ENCODE data around the gene CDH4. TPM values are rescaled to one million over a fixed set of nuclear protein-coding genes. Genes with fewer than 3 reads are reported as not detected.

Gene CDH4
- total and polyA plus RNA-seq, 9 donors, result 0.12 to 4.4 (median 0.36) TPM

DNA sequence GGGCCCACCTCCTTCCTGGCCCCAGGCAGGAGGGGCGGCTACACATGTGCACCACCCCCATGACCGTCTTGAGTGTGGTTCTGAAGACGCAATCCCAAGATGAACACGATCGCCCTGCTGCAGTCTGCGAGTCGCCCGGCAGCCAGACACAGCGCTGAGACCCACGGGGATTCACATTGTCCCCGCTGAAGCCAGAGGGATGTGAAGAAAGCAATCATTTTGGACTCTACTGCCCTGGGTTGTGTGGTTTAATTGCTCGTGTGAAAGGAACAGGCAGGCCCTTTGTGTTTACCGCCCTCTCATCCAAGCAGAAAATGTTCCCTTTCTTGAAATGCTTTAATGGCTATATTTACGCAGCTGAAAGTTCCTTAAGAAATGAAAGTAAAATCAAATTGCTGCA is 534.2 kb downstream of the CDH4 start:
- Histone ChIP-seq H3K9me3 (no peaks in the 10 kb centered on the region), H3K4me3 (no peak overlapping the region), H3K4me1 (ENCODE audit: insufficient read depth) (no peaks in the 10 kb centered on the region), H3K36me3 (no peaks in the 10 kb centered on the region), H3K27me3 (no peaks in the 10 kb centered on the region), H3K27ac (no peak overlapping the region)
- intact Hi-C loops (cut with DNase I), result no loop called here
- no peak for DNase-seq
- TF ChIP-seq POLR2A (IDR thresholded peaks at IDR 0.05) (no peak), EP300 (IDR thresholded peaks at IDR 0.05) (no peak), CTCF (IDR thresholded peaks at IDR 0.05) (no peak)
- 83 to 87% (median 85%) methylated on average over 14 of the region's 14 CpGs for WGBS, 3 donors

GRCh38 chr20:61788343-61788742 is 536.3 kb downstream of the CDH4 start:
- WGBS, 3 donors, result 14 to 20% (median 18%) methylated on average over 5 of the region's 5 CpGs

DNA sequence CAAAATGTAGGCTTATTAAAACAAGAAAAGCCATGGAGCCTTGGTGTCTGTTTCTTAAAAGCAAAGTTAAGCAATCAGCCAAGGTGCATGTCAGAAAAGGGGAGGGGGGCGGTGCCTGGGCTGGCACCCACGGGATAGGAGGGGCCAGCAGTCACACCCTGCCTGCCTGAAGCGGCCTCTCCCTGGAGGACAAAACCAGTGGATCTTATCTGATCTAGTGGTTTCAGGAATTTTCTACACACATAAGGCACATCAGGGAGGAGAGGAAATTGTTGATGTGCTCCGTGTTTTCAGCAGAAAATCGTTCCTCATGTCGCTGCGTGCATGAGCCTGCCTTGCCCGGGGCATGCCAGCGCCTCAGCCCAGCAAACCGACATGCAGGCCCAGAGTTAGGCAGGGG is 537.3 kb downstream of the CDH4 start:
- intact Hi-C loops (cut with DNase I), result no loop called here
- no peaks in the 10 kb centered on the region for H3K4me1 ChIP-seq (ENCODE audit: insufficient read depth)
- H3K27me3 ChIP-seq, result no peaks in the 10 kb centered on the region
- H3K27ac ChIP-seq, result no peak overlapping the region
- WGBS, 3 donors, result 79 to 83% (median 81%) methylated on average over 10 of the region's 10 CpGs
- H3K36me3 ChIP-seq, result no peaks in the 10 kb centered on the region
- no peak overlapping the region for H3K4me3 ChIP-seq
- no peak for DNase-seq
- TF ChIP-seq EP300 (IDR thresholded peaks at IDR 0.05) (no peak), CTCF (IDR thresholded peaks at IDR 0.05) (no peak), POLR2A (IDR thresholded peaks at IDR 0.05) (no peak)
- no peaks in the 10 kb centered on the region for H3K9me3 ChIP-seq

More at GRCh38 chr20:61788343-61788742, 536.3 kb downstream of the CDH4 start:
- H3K4me1 ChIP-seq (ENCODE audit: insufficient read depth), result no peaks in the 10 kb centered on the region
- no peaks in the 10 kb centered on the region for H3K36me3 ChIP-seq
- intact Hi-C loops (cut with DNase I), result no loop called here
- no peak for DNase-seq
- TF ChIP-seq EP300 (IDR thresholded peaks at IDR 0.05) (no peak), CTCF (IDR thresholded peaks at IDR 0.05) (no peak), POLR2A (IDR thresholded peaks at IDR 0.05) (no peak)
- no peak overlapping the region for H3K4me3 ChIP-seq
- H3K9me3 ChIP-seq, result no peaks in the 10 kb centered on the region
- H3K27ac ChIP-seq, result no peak overlapping the region
- no peaks in the 10 kb centered on the region for H3K27me3 ChIP-seq

GRCh38 chr20:61790116-61790827 is 538.2 kb downstream of the CDH4 start:
- Histone ChIP-seq H3K4me1 (ENCODE audit: insufficient read depth) (no peaks in the 10 kb centered on the region), H3K9me3 (no peaks in the 10 kb centered on the region), H3K27me3 (no peaks in the 10 kb centered on the region), H3K4me3 (no peak overlapping the region), H3K36me3 (no peaks in the 10 kb centered on the region), H3K27ac (no peak overlapping the region)
- DNase-seq, result no peak
- intact Hi-C loops (cut with DNase I), result no loop called here
- 93 to 99% (median 95%) methylated on average over 2 of the region's 2 CpGs for WGBS, 3 donors
- no peak for TF ChIP-seq CTCF (IDR thresholded peaks at IDR 0.05)
- no peak for TF ChIP-seq POLR2A (IDR thresholded peaks at IDR 0.05)
- TF ChIP-seq EP300 (IDR thresholded peaks at IDR 0.05), result no peak

Data from ovary (tissue), 9 donors.